OCI-LY3 (cell line): ENCODE measurements around the gene HECW1.

Experiments used
- H2AFZ ChIP-seq: fragments of 200-600, 300-600 bp; shearing (Covaris generic); 2 replicates; pipeline ENCODE4 v1.6.0; 2014; ENCODE audit warnings: antibody characterized with exemption, low read depth, low read length
- H3K27ac ChIP-seq: fragments of 200-600, 300-600 bp; sonication (generic); 2 replicates; pipeline ENCODE4 v1.5.1; 2014; ENCODE audit warnings: mild to moderate bottlenecking, low read length, moderate library complexity, mixed read lengths
- H3K27me3 ChIP-seq: fragments of 200-600, 300-600 bp; sonication (generic); 2 replicates; pipeline ENCODE4 v1.6.1; 2014; ENCODE audit warnings: low read depth, low read length, mixed read lengths
- H3K36me3 ChIP-seq: fragments of 200-600, 300-600 bp; sonication (generic); replicated peaks from 2 replicates; pipeline ENCODE3; 2014; ENCODE audit warnings: low read depth, low read length, mixed read lengths
- H3K4me1 ChIP-seq: fragments of 300-600, 200-600 bp; sonication (generic); 2 replicates; pipeline ENCODE4 v1.6.1; 2014; ENCODE audit warnings: low read length, mixed read lengths
- H3K4me2 ChIP-seq: fragments of 200-600, 300-600 bp; sonication (generic); 2 replicates; pipeline ENCODE4 v1.6.1; 2014; ENCODE audit warnings: low read length, mixed read lengths
- H3K4me3 ChIP-seq: fragments of 300-600, 200-600 bp; sonication (generic); 2 replicates; pipeline ENCODE4 v1.5.1; 2014; ENCODE audit warnings: antibody characterized with exemption, mild to moderate bottlenecking, low read length, moderate library complexity
- H3K79me2 ChIP-seq: fragments of 300-600, 200-600 bp; shearing (Covaris generic); 2 replicates; pipeline ENCODE4 v1.6.1; 2014; ENCODE audit warnings: mild to moderate bottlenecking, low read length, mixed read lengths
- H3K9ac ChIP-seq: fragments of 300-600, 200-600 bp; shearing (Covaris generic); 2 replicates; pipeline ENCODE4 v1.6.0; 2014; ENCODE audit warnings: mild to moderate bottlenecking, low read length, moderate library complexity
- H3K9me3 ChIP-seq: fragments of 200-600, 300-600 bp; shearing (Covaris generic); 2 replicates; pipeline ENCODE4 v1.6.1; 2014; ENCODE audit warnings: low read length, mixed read lengths; ENCODE audit not compliant: insufficient read depth
- H4K20me1 ChIP-seq: fragments of 200-600, 300-600 bp; sonication (generic); 2 replicates; pipeline ENCODE4 v1.6.1; 2016; ENCODE audit warnings: low read length, mixed read lengths; ENCODE audit not compliant: insufficient read depth
- CTCF ChIP-seq: fragments of 200-600, 300-600 bp; sonication (generic); IDR thresholded peaks from 2 replicates; pipeline ENCODE4 v1.5.1; 2014; ENCODE audit warnings: antibody characterized with exemption, low read length, low read depth
- EZH2phosphoT487 ChIP-seq: fragments of 200-600 bp; shearing (Covaris generic); IDR thresholded peaks from 2 replicates; pipeline ENCODE4 v1.6.1; 2018; ENCODE audit warnings: antibody characterized with exemption, mixed run types, low read depth

The HECW1 gene

GRCh38 chr7:43395351-43395750, 282.9 kb downstream of the HECW1 start:
- Histone ChIP-seq H3K4me2 (no peak overlapping the region), H3K4me3 (no peak overlapping the region), H3K4me1 (no peaks in the 10 kb centered on the region), H3K79me2 (no peaks in the 10 kb centered on the region), H3K27me3 (no peaks in the 10 kb centered on the region; the same call in 1 of the 2 replicates), H3K9me3 (no peaks in the 10 kb centered on the region), H3K9ac (no peak overlapping the region), H3K36me3 (no peaks in the 10 kb centered on the region), H2AFZ (no peak overlapping the region), H3K27ac (no peak overlapping the region), H4K20me1 (no peaks in the 10 kb centered on the region)
- no peak for TF ChIP-seq CTCF
- no peak for TF ChIP-seq EZH2phosphoT487

- H3K27ac ChIP-seq = no peak overlapping the region
These were observed 283.8 kb downstream of the HECW1 start for GRCh38 chr7:43396187-43396740.

GRCh38 chr7:43398831-43399230, 286.4 kb downstream of the HECW1 start:
- Histone ChIP-seq H3K4me1 (no peaks in the 10 kb centered on the region), H3K4me3 (no peak overlapping the region), H3K4me2 (no peak overlapping the region), H3K9me3 (no peaks in the 10 kb centered on the region), H3K27ac (no peak overlapping the region), H4K20me1 (no peaks in the 10 kb centered on the region), H3K27me3 (no peaks in the 10 kb centered on the region; the same call in 1 of the 2 replicates), H2AFZ (no peak overlapping the region), H3K79me2 (no peaks in the 10 kb centered on the region), H3K9ac (no peak overlapping the region), H3K36me3 (no peaks in the 10 kb centered on the region)
- TF ChIP-seq EZH2phosphoT487 (no peak), CTCF (no peak)

More at GRCh38 chr7:43396187-43396740, 283.8 kb downstream of the HECW1 start:
- Histone ChIP-seq H3K79me2 (no peaks in the 10 kb centered on the region), H3K4me2 (no peak overlapping the region), H2AFZ (no peak overlapping the region), H3K4me1 (no peaks in the 10 kb centered on the region), H3K36me3 (no peaks in the 10 kb centered on the region), H3K9me3 (no peaks in the 10 kb centered on the region), H3K9ac (no peak overlapping the region), H3K27me3 (no peaks in the 10 kb centered on the region; the same call in 1 of the 2 replicates), H4K20me1 (no peaks in the 10 kb centered on the region), H3K4me3 (no peak overlapping the region)
- TF ChIP-seq CTCF = no peak
- no peak for TF ChIP-seq EZH2phosphoT487

GRCh38 chr7:43405948-43406347, 293.5 kb downstream of the HECW1 start:
- no peak overlapping the region for H2AFZ ChIP-seq
- no peaks in the 10 kb centered on the region; the same call in 1 of the 2 replicates for H3K27me3 ChIP-seq
- H3K9me3 ChIP-seq = no peaks in the 10 kb centered on the region
- H3K4me3 ChIP-seq = no peak overlapping the region
- no peak overlapping the region for H3K27ac ChIP-seq
- H4K20me1 ChIP-seq = no peaks in the 10 kb centered on the region
- no peak overlapping the region for H3K9ac ChIP-seq
- H3K4me2 ChIP-seq = no peak overlapping the region
- no peak for TF ChIP-seq CTCF
- no peak for TF ChIP-seq EZH2phosphoT487
- H3K79me2 ChIP-seq = no peaks in the 10 kb centered on the region
- H3K36me3 ChIP-seq = no peaks in the 10 kb centered on the region
- H3K4me1 ChIP-seq = no peaks in the 10 kb centered on the region
